Measurements from ENCODE around the gene KRT9.
"Not testable (repeated sequence)": the region's sequence is repeated elsewhere in the genome, so short reads cannot be mapped to it uniquely, and the experiment has no call there.

KRT9 gene

GRCh38 chr17:41610965-41611640 lies 39.2 kb upstream of the KRT9 start:
- Histone ChIP-seq H3K9ac (no peak overlapping the region), H3K27me3 (ENCODE audit: control insufficient read depth, insufficient read depth, low read length) (no peaks in the 10 kb centered on the region), H3K27ac (no peak overlapping the region), H3K4me2 (ENCODE audit: low read length) (no peak overlapping the region), H2AFZ (no peak overlapping the region), H3K4me1 (no peaks in the 10 kb centered on the region), H3K36me3 (ENCODE audit: control insufficient read depth, insufficient read depth, low read length) (no peaks in the 10 kb centered on the region), H3K9me3 (ENCODE audit: control insufficient read depth, low read length) (no peaks in the 10 kb centered on the region), H3K79me2 (no peaks in the 10 kb centered on the region), H3K4me3 (ENCODE audit: low read depth, low read length) (no peak overlapping the region)
- no peak for TF ChIP-seq CTCF (IDR thresholded peaks at IDR 0.05)

- H3K79me2 ChIP-seq; H3K9ac ChIP-seq; H3K27ac ChIP-seq; H3K4me1 ChIP-seq; H3K27me3 ChIP-seq (ENCODE audit: control insufficient read depth, insufficient read depth, low read length); H2AFZ ChIP-seq; H3K4me2 ChIP-seq (ENCODE audit: low read length); H3K36me3 ChIP-seq (ENCODE audit: control insufficient read depth, insufficient read depth, low read length); H3K9me3 ChIP-seq (ENCODE audit: control insufficient read depth, low read length); H3K4me3 ChIP-seq (ENCODE audit: low read depth, low read length): not testable (repeated sequence)
Measured at GRCh38 chr17:41610061-41610517, 38.2 kb upstream of the KRT9 start.

GRCh38 chr17:41606930-41607329 lies 35.1 kb upstream of the KRT9 start:
- not testable (repeated sequence) for H3K9me3 ChIP-seq (ENCODE audit: control insufficient read depth, low read length); H3K36me3 ChIP-seq (ENCODE audit: control insufficient read depth, insufficient read depth, low read length); H3K4me2 ChIP-seq (ENCODE audit: low read length); H3K27ac ChIP-seq; H3K4me1 ChIP-seq; H3K27me3 ChIP-seq (ENCODE audit: control insufficient read depth, insufficient read depth, low read length); H3K79me2 ChIP-seq; H3K4me3 ChIP-seq (ENCODE audit: low read depth, low read length); H2AFZ ChIP-seq; H3K9ac ChIP-seq

GRCh38 chr17:41602524-41602923 lies 30.7 kb upstream of the KRT9 start:
- H2AFZ ChIP-seq: no peak overlapping the region
- no peak for TF ChIP-seq CTCF (IDR thresholded peaks at IDR 0.05)
- no peaks in the 10 kb centered on the region for H3K79me2 ChIP-seq
- H3K27me3 ChIP-seq (ENCODE audit: control insufficient read depth, insufficient read depth, low read length): no peaks in the 10 kb centered on the region
- H3K36me3 ChIP-seq (ENCODE audit: control insufficient read depth, insufficient read depth, low read length): no peaks in the 10 kb centered on the region
- H3K4me2 ChIP-seq (ENCODE audit: low read length): no peak overlapping the region
- H3K9me3 ChIP-seq (ENCODE audit: control insufficient read depth, low read length): no peaks in the 10 kb centered on the region
- H3K9ac ChIP-seq: no peak overlapping the region
- no peaks in the 10 kb centered on the region for H3K4me1 ChIP-seq
- H3K27ac ChIP-seq: no peak overlapping the region
- no peak overlapping the region for H3K4me3 ChIP-seq (ENCODE audit: low read depth, low read length)

GRCh38 chr17:41600318-41600717 lies 28.5 kb upstream of the KRT9 start:
- Histone ChIP-seq H3K4me3 (ENCODE audit: low read depth, low read length) (no peak overlapping the region), H3K9me3 (ENCODE audit: control insufficient read depth, low read length) (no peaks in the 10 kb centered on the region), H3K27me3 (ENCODE audit: control insufficient read depth, insufficient read depth, low read length) (no peaks in the 10 kb centered on the region), H3K4me1 (no peaks in the 10 kb centered on the region), H3K79me2 (no peaks in the 10 kb centered on the region), H3K4me2 (ENCODE audit: low read length) (no peak overlapping the region), H3K9ac (no peak overlapping the region), H3K27ac (no peak overlapping the region), H3K36me3 (ENCODE audit: control insufficient read depth, insufficient read depth, low read length) (no peaks in the 10 kb centered on the region), H2AFZ (no peak overlapping the region)
- no peak for TF ChIP-seq CTCF (IDR thresholded peaks at IDR 0.05)

- Histone ChIP-seq H3K4me2 (ENCODE audit: low read length) (no peak overlapping the region), H3K79me2 (no peaks in the 10 kb centered on the region), H2AFZ (no peak overlapping the region), H3K27me3 (ENCODE audit: control insufficient read depth, insufficient read depth, low read length) (no peaks in the 10 kb centered on the region), H3K4me1 (no peaks in the 10 kb centered on the region), H3K9ac (no peak overlapping the region), H3K27ac (no peak overlapping the region), H3K4me3 (ENCODE audit: low read depth, low read length) (no peak overlapping the region), H3K36me3 (ENCODE audit: control insufficient read depth, insufficient read depth, low read length) (no peaks in the 10 kb centered on the region), H3K9me3 (ENCODE audit: control insufficient read depth, low read length) (no peaks in the 10 kb centered on the region)
- no peak for TF ChIP-seq CTCF (IDR thresholded peaks at IDR 0.05)
Measured at GRCh38 chr17:41599680-41600079, 27.8 kb upstream of the KRT9 start.

Measured in parathyroid adenoma (tissue), 2 donors.